GM12878 (cell line): ENCODE data around the gene MAP1LC3A. TPM values are rescaled to one million over a fixed set of nuclear protein-coding genes. Genes with fewer than 3 reads are reported as not detected.

ENCODE experiments used
- ATF7 ChIP-seq: fragments of 450-650 bp; IDR thresholded peaks from 2 replicates; pipeline ENCODE4 v1.6.1; 2016; ENCODE audit warnings: low read depth, mild to moderate bottlenecking
- BACH1 ChIP-seq: fragments of 450-650 bp; IDR thresholded peaks from 2 replicates; pipeline ENCODE4 v1.6.1; 2017; ENCODE audit warnings: mild to moderate bottlenecking, borderline replicate concordance
- CHD2 ChIP-seq: IDR thresholded peaks from 2 replicates; pipeline ENCODE4 v1.6.1; 2011; ENCODE audit warnings: low read depth, low read length, improper control_type of control experiment, borderline replicate concordance
- DPF2 ChIP-seq: fragments of 450-650 bp; IDR thresholded peaks from 2 replicates; pipeline ENCODE4 v1.6.1; 2017; ENCODE audit warnings: mild to moderate bottlenecking
- E2F8 ChIP-seq: fragments of 450-650 bp; IDR thresholded peaks from 2 replicates; pipeline ENCODE4 v1.6.1; 2018; ENCODE audit warnings: mild to moderate bottlenecking, low read depth, moderate library complexity; ENCODE audit not compliant: partially characterized antibody
- ETV6 ChIP-seq, 2 experiments: fragments of 450-650 bp in 1 of 2; IDR thresholded peaks in 1 of 2; conservative IDR thresholded peaks in 1 of 2; 2 replicates each; pipeline ENCODE4 v1.6.1; 2014; ENCODE audit warnings: antibody characterized with exemption in 1 of 2, borderline replicate concordance in 1 of 2, low read depth in 1 of 2, mild to moderate bottlenecking in 1 of 2, moderate library complexity in 1 of 2
- FOS ChIP-seq: IDR thresholded peaks from 3 replicates; pipeline ENCODE4 v1.6.1; 2011; ENCODE audit warnings: borderline replicate concordance; ENCODE audit not compliant: insufficient read length; ENCODE audit errors: extremely low read depth
- HDAC2 ChIP-seq: fragments of 200-600 bp; sonication (generic); IDR thresholded peaks from 2 replicates; pipeline ENCODE4 v1.6.1; 2017
- HDAC6 ChIP-seq: fragments of 200-600 bp; sonication (generic); IDR thresholded peaks from one replicate; pipeline ENCODE4 v1.8.0; 2017; ENCODE audit warnings: antibody characterized with exemption; ENCODE audit not compliant: unreplicated experiment
- IKZF1 ChIP-seq: fragments of 450-650 bp; conservative IDR thresholded peaks from 2 replicates; pipeline ENCODE4 v1.6.1; 2017; ENCODE audit warnings: antibody characterized with exemption, mild to moderate bottlenecking
- MEF2A ChIP-seq: IDR thresholded peaks from 2 replicates; pipeline ENCODE4 v1.6.1; 2011; ENCODE audit warnings: low read depth, mild to moderate bottlenecking, low read length, moderate library complexity; ENCODE audit not compliant: insufficient read depth
- NFIC ChIP-seq: IDR thresholded peaks from 2 replicates; pipeline ENCODE4 v1.6.1; 2012; ENCODE audit warnings: low read depth, mild to moderate bottlenecking, inconsistent platforms, low read length, moderate library complexity
- NR2C2 ChIP-seq: IDR thresholded peaks from 2 replicates; pipeline ENCODE4 v1.6.1; 2011; ENCODE audit warnings: borderline replicate concordance, low read depth; ENCODE audit not compliant: control insufficient read depth, insufficient read length
- POLR2AphosphoS2 ChIP-seq: IDR thresholded peaks from 2 replicates; pipeline ENCODE4 v1.6.1; 2011; ENCODE audit warnings: low read depth, mild to moderate bottlenecking, low read length, improper control_type of control experiment, moderate library complexity
- RUNX3 ChIP-seq: IDR thresholded peaks from 2 replicates; pipeline ENCODE4 v1.6.1; 2012; ENCODE audit warnings: low read length, inconsistent platforms
- SMC3 ChIP-seq: IDR thresholded peaks from 2 replicates; pipeline ENCODE4 v1.6.1; 2011; ENCODE audit warnings: low read length, improper control_type of control experiment, borderline replicate concordance
- SP1 ChIP-seq: IDR thresholded peaks from one replicate; pipeline ENCODE4 v1.6.1; 2011; ENCODE audit warnings: low read depth, low read length
- SPI1 ChIP-seq: IDR thresholded peaks from 2 replicates; pipeline ENCODE4 v1.6.1; 2011; ENCODE audit warnings: low read depth, mild to moderate bottlenecking, low read length, moderate library complexity, borderline replicate concordance; ENCODE audit not compliant: insufficient read depth
- STAT3 ChIP-seq: IDR thresholded peaks from 2 replicates; pipeline ENCODE4 v1.6.1; 2011; ENCODE audit warnings: low read depth, low read length, improper control_type of control experiment
- TAF1 ChIP-seq: IDR thresholded peaks from 2 replicates; pipeline ENCODE4 v1.6.1; 2011; ENCODE audit warnings: mild to moderate bottlenecking, low read depth, low read length, borderline replicate concordance
- YBX1 ChIP-seq: fragments of 450-650 bp; IDR thresholded peaks from 2 replicates; pipeline ENCODE4 v1.6.1; 2016; ENCODE audit warnings: antibody characterized with exemption
- polyA plus RNA-seq, 11 experiments: library from polyadenylated mRNA; depleted of rRNA in 4 of 11; unstranded in 6 of 11; stranded (reverse) in 5 of 11; fragments of >200 nt; fragmentation: Nextera tagmentation in 4 of 11; fragmentation: Illumina TruSeq in 1 of 11; extraction: Ambion mirVana in 4 of 11; extraction: Trizol in 1 of 11; gene quantifications; 1 replicate in 1 of 11; 2 replicates in 10 of 11; pipeline versions ENCODE4 v1.2.1 to v1.2.3, GENCODE V29; 2011 to 2016; ENCODE audit warnings: inconsistent platforms in 2 of 11, missing spikeins in 2 of 11, low read depth in 1 of 11
- total RNA-seq, 4 experiments: library from RNA; depleted of rRNA in 3 of 4; stranded (reverse); fragments of >200 nt in 3 of 4; fragmentation: Illumina TruSeq in 1 of 4; extraction: Trizol in 1 of 4; gene quantifications; 2 replicates each; pipeline versions ENCODE4 v1.2.1 to v1.2.3, GENCODE V29; 2013 to 2021
- TF ChIP-seq, protein P1 (sequence below): fragments of 450-650 bp; IDR thresholded peaks from 2 replicates; pipeline ENCODE4 v1.6.1; 2017; ENCODE audit warnings: borderline replicate concordance

Gene MAP1LC3A
- total and polyA plus RNA-seq, 10 of the 15 experiments (the other 5 are each of a cell fraction or from before 2014, with no cell fraction given): 0.27 to 1.2 (median 0.39) TPM; not detected in 4

DNA sequence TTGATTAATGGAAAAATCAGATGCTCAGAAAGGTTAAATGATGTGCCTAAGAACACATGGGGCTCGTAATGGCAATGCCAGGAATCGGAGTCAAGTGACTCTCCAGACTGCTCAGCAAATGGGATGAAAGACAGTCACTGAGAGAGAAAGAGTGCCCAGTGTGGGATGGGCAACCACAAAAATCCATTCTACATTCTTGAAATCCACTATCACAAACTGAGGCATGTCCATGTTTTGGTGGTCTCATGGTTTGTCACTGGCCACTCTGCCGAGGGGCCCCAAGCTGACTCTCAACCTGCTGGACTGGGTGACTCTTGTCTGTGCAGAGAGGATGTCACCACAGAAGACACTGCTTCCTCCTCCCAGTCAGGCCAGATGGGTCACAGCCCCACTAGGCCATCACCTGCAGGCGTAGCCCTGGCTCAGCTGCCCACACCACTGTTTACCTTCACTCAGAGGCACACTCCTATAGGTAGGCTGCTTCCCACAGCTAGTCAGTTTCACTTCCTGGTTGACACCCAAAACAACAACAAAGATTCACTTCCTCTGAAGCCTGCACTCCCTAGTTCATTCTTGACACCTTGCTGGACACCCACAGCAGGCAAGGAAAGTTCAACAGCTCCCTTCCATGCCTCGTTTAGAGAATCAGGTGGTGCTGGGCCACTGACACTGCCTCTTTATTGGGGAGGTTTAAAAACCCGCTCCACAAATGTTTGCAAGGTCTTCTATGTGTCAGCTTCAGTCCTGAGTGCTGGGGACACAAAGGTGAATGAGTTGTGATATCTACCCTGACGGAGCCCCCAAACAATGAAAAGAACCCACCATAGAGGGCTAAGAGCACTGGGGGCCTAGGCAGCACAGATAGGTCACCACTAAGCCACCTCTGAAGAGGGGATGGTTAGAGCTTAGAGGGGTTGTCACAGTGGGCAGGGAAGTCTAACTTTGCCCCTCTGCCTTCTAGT, 21.7 kb downstream of the MAP1LC3A start (continued):
- TF ChIP-seq E2F8 (no peak), HDAC6 (no peak), DPF2 (peak; percentile 37; the same call in 1 of the 2 replicates), STAT3 (no peak), IKZF1 (peak; percentile 58), YBX1 (no peak), BACH1 (no peak), HDAC2 (no peak), RUNX3 (0 out of 2 replicates have a peak, but pooled peaks have one; percentile 6), SPI1 (peak; percentile 92), FOS (no peak), ATF7 (peak; percentile 30; the same call in 1 of the 2 replicates), MEF2A (no peak), ETV6 (conservative IDR thresholded peaks at IDR 0.05 in 1 of 2, IDR thresholded peaks at IDR 0.05 in 1 of 2; ENCODE audit: borderline replicate concordance in 1 of 2, low read depth in 1 of 2) (peak in 1 of 2 experiments; percentile 47; a peak in 1 of 4 replicates), POLR2AphosphoS2 (no peak), NR2C2 (no peak), CHD2 (no peak), TAF1 (no peak), NFIC (no peak), SP1 (peak; percentile 11), SMC3 (0 out of 2 replicates have a peak, but pooled peaks have one; percentile 3)
- TF ChIP-seq, protein P1, sequence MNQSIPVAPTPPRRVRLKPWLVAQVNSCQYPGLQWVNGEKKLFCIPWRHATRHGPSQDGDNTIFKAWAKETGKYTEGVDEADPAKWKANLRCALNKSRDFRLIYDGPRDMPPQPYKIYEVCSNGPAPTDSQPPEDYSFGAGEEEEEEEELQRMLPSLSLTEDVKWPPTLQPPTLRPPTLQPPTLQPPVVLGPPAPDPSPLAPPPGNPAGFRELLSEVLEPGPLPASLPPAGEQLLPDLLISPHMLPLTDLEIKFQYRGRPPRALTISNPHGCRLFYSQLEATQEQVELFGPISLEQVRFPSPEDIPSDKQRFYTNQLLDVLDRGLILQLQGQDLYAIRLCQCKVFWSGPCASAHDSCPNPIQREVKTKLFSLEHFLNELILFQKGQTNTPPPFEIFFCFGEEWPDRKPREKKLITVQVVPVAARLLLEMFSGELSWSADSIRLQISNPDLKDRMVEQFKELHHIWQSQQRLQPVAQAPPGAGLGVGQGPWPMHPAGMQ: no peak
